HepG2 (cell line): ENCODE measurements around the gene SLC4A5. TPM values are rescaled to one million over a fixed set of nuclear protein-coding genes. Genes with fewer than 3 reads are reported as not detected.

Experiments
- ATAC-seq: fragments of 200-7000 bp; cut with Tn5 transposase; 3 replicates; pipeline ENCODE4 v1.9.1; 2020; ENCODE audit warnings: mild to moderate bottlenecking, moderate library complexity
- BruUV-seq: library from RNA; stranded (reverse); fragments of 400-500 nt; replicated peaks from 2 replicates; lab custom pipeline; 2021; lab: Mats Ljungman, UMichigan
- CTCF ChIA-PET: fragments of 300-600 bp; formaldehyde crosslinking; extraction: SDS; loops from one replicate; lab custom pipeline; 2021; ENCODE audit warnings: low total read pairs, inconsistent platforms, low intra/inter-chr PET ratio; lab: Yijun Ruan, JAX
- POLR2A ChIA-PET: fragments of 350-600 bp; sonication (Branson Sonifier 250); formaldehyde crosslinking; loops from one replicate; lab custom pipeline; 2020; ENCODE audit warnings: antibody characterized with exemption, inconsistent platforms; lab: Yijun Ruan, JAX
- DNase-seq: peaks from one replicate; pipeline ENCODE4 v3.0.0-alpha.2; 2015; ENCODE audit warnings: low spot score
- FAIRE-seq: peaks from 3 replicates; lab custom pipeline; 2011; peaks lifted over from hg19 to GRCh38; lab: Jason Lieb, UNC
- H2AFZ ChIP-seq: one replicate; pipeline ENCODE4 v1.6.1; 2011; ENCODE audit warnings: low read length, inconsistent platforms
- H3K27ac ChIP-seq: fragments of 300-600 bp; 3 replicates; pipeline ENCODE4 v1.8.0; 2011; ENCODE audit warnings: mixed run types, mild to moderate bottlenecking, mixed read lengths, low read length, inconsistent platforms; ENCODE audit not compliant: insufficient read depth; ENCODE audit errors: extremely low read length
- H3K27me3 ChIP-seq, 2 experiments: fragments of 200-600 bp in 1 of 2; 2 replicates in 1 of 2; 3 replicates in 1 of 2; pipeline versions ENCODE4 v1.6.0 to v1.8.0; 2011; ENCODE audit warnings: low read length in 2 of 2, mild to moderate bottlenecking in 2 of 2, moderate library complexity in 2 of 2, inconsistent platforms in 1 of 2; ENCODE audit not compliant: insufficient read depth in 2 of 2, control insufficient read depth in 1 of 2
- H3K36me3 ChIP-seq, 2 experiments: fragments of 200-600 bp in 1 of 2; replicated peaks in 1 of 2; 2 replicates in 1 of 2; 3 replicates in 1 of 2; pipeline versions ENCODE4 v1.5.1 to v1.8.0; 2011; ENCODE audit warnings: low read length in 2 of 2, inconsistent platforms in 1 of 2; ENCODE audit not compliant: insufficient read depth in 2 of 2, control insufficient read depth in 1 of 2
- H3K4me1 ChIP-seq: 2 replicates; pipeline ENCODE4 v1.5.1; 2012; ENCODE audit warnings: low read length, inconsistent platforms; ENCODE audit not compliant: insufficient read depth
- H3K4me2 ChIP-seq: 2 replicates; pipeline ENCODE4 v1.6.0; 2011; ENCODE audit warnings: low read depth, low read length, inconsistent platforms
- H3K4me3 ChIP-seq, 3 experiments: fragments of 200-600 bp in 1 of 3; sonication (generic), shearing (Covaris generic) in 1 of 3; replicated peaks in 1 of 3; 2 replicates each; pipeline ENCODE4 v1.5.1; 2011 to 2016; ENCODE audit warnings: low read length in 3 of 3, inconsistent platforms in 2 of 3, low read depth in 2 of 3, mild to moderate bottlenecking in 2 of 3, control low read depth in 1 of 3, mixed read lengths in 1 of 3; ENCODE audit not compliant: insufficient read depth in 1 of 3
- H3K79me2 ChIP-seq: one replicate; pipeline ENCODE4 v1.6.1; 2011; ENCODE audit warnings: low read length, inconsistent platforms; ENCODE audit not compliant: insufficient read depth
- H3K9ac ChIP-seq: 2 replicates; pipeline ENCODE4 v1.6.0; 2011; ENCODE audit warnings: mild to moderate bottlenecking, low read depth, low read length, inconsistent platforms; ENCODE audit not compliant: insufficient read depth
- H3K9me3 ChIP-seq: 2 replicates; pipeline ENCODE4 v1.5.1; 2012; ENCODE audit warnings: mild to moderate bottlenecking, low read length
- H4K20me1 ChIP-seq: 2 replicates; pipeline ENCODE4 v1.6.0; 2011; ENCODE audit warnings: inconsistent platforms, mild to moderate bottlenecking, low read length, moderate library complexity; ENCODE audit not compliant: insufficient read depth
- ASH2L ChIP-seq: fragments of 300-600, 200-600 bp; sonication (generic); IDR thresholded peaks from 2 replicates; pipeline ENCODE4 v1.7.0; 2017; ENCODE audit warnings: low read depth, mild to moderate bottlenecking, moderate library complexity, mixed read lengths, low read length; ENCODE audit not compliant: insufficient read length
- HNF1B ChIP-seq: sonication (generic); formaldehyde crosslinking; IDR thresholded peaks from 2 replicates; pipeline ENCODE4 v1.5.1; 2020; ENCODE audit warnings: mild to moderate bottlenecking, moderate library complexity, missing genetic modification reagents
- NKX3-1 ChIP-seq: sonication (generic); formaldehyde crosslinking; IDR thresholded peaks from 2 replicates; pipeline ENCODE4 v1.5.0; 2020; ENCODE audit warnings: missing genetic modification reagents
- RFX1 ChIP-seq: fragments of 450-650 bp; IDR thresholded peaks from 2 replicates; pipeline ENCODE4 v1.6.1; 2017
- SOX5 ChIP-seq: IDR thresholded peaks from 2 replicates; pipeline ENCODE4 v1.6.1; 2016; ENCODE audit warnings: borderline replicate concordance
- U2AF1 ChIP-seq: fragments of 200-400 bp; formaldehyde crosslinking; optimal IDR thresholded peaks from 2 replicates; pipeline ENCODE3; 2017; ENCODE audit warnings: mild to moderate bottlenecking, low read depth, low read length
- ZMAT5 ChIP-seq: sonication (generic); formaldehyde crosslinking; IDR thresholded peaks from 2 replicates; pipeline ENCODE4 v1.5.0; 2020; ENCODE audit warnings: mild to moderate bottlenecking, low read depth, missing genetic modification reagents, borderline replicate concordance
- WGBS: methylation state at CpG from one replicate; pipeline ENCODE4 v1.1.6; 2017; ENCODE audit warnings: low lambda C conversion rate; 5-methylcytosine and 5-hydroxymethylcytosine counted together
- in situ Hi-C: cut with HindIII; loops from 2 replicates; pipeline ENCODE4 v1.10.0; 2017; ENCODE audit warnings: low pct_unique_long_range_greater_than_20kb; ENCODE audit not compliant: extremely low pct_ligation_motif_present
- intact Hi-C: fragments of 100-400 bp; cut with micrococcal nuclease; formaldehyde crosslinking; loops from one replicate; pipeline ENCODE4 v1.10.0; 2022; ENCODE audit not compliant: unreplicated experiment
- polyA plus RNA-seq, 8 experiments: library from polyadenylated mRNA; depleted of rRNA in 3 of 8; stranded (reverse) in 7 of 8; unstranded in 1 of 8; fragments of >200 nt; fragmentation: Illumina TruSeq in 4 of 8; extraction: Trizol in 4 of 8; gene quantifications; 2 replicates each; pipeline versions ENCODE4 v1.2.1 to v1.2.3, GENCODE V29; 2011 to 2016; ENCODE audit warnings: low read depth in 4 of 8, missing spikeins in 1 of 8, mixed read lengths in 1 of 8; ENCODE audit not compliant: insufficient read depth in 1 of 8
- total RNA-seq, 5 experiments: library from RNA; depleted of rRNA; stranded (reverse); fragments of >200 nt; fragmentation: Illumina TruSeq; extraction: Trizol; gene quantifications; 2 replicates each; pipeline ENCODE4 v1.2.3, GENCODE V29; 2016; ENCODE audit warnings: low read depth in 1 of 5
- TF ChIP-seq, protein P1 (sequence below): sonication (generic); formaldehyde crosslinking; IDR thresholded peaks from 2 replicates; pipeline ENCODE4 v1.4.0; 2020; ENCODE audit warnings: missing genetic modification reagents, mild to moderate bottlenecking, borderline replicate concordance
- TF ChIP-seq, protein P2 (sequence below): sonication (generic); formaldehyde crosslinking; IDR thresholded peaks from 2 replicates; pipeline ENCODE4 v1.8.0; 2022; ENCODE audit warnings: missing genetic modification reagents, mild to moderate bottlenecking, moderate library complexity, borderline replicate concordance

SLC4A5 gene
- total and polyA plus RNA-seq, 2 of the 13 experiments (the other 11 are each of a cell fraction or from before 2014, with no cell fraction given) = 0.50 TPM; not detected in 1

- BruUV-seq = no TSS peak
- H3K27ac ChIP-seq = no peak overlapping the region
- 56% methylated on average over 10 of the region's 10 CpGs for WGBS
- H4K20me1 ChIP-seq = no peaks in the 10 kb centered on the region
- FAIRE-seq = no peak
- H2AFZ ChIP-seq = no peak overlapping the region
- CTCF ChIA-PET = no interaction called here
- no peak for ATAC-seq
- H3K9me3 ChIP-seq = no peaks in the 10 kb centered on the region
- DNase-seq = no peak
- no peaks in the 10 kb centered on the region for H3K79me2 ChIP-seq
- no peaks in the 10 kb centered on the region for H3K4me1 ChIP-seq
- no peaks in the 10 kb centered on the region for H3K36me3 ChIP-seq
- H3K9ac ChIP-seq = no peak overlapping the region
- no peak overlapping the region for H3K4me3 ChIP-seq
- H3K27me3 ChIP-seq = peaks cover 2 to 25% of the 10 kb centered on the region in 2 experiments; a peak in 1 of 5 replicates
- no peak overlapping the region for H3K4me2 ChIP-seq
- TF ChIP-seq ZMAT5 (CRISPR knock-in tag) (no peak), ASH2L (no peak), SOX5 (CRISPR knock-in tag) (no peak), U2AF1 (no peak), NKX3-1 (CRISPR knock-in tag) (no peak), HNF1B (CRISPR knock-in tag) (no peak), RFX1 (no peak)
- TF ChIP-seq, protein P1, sequence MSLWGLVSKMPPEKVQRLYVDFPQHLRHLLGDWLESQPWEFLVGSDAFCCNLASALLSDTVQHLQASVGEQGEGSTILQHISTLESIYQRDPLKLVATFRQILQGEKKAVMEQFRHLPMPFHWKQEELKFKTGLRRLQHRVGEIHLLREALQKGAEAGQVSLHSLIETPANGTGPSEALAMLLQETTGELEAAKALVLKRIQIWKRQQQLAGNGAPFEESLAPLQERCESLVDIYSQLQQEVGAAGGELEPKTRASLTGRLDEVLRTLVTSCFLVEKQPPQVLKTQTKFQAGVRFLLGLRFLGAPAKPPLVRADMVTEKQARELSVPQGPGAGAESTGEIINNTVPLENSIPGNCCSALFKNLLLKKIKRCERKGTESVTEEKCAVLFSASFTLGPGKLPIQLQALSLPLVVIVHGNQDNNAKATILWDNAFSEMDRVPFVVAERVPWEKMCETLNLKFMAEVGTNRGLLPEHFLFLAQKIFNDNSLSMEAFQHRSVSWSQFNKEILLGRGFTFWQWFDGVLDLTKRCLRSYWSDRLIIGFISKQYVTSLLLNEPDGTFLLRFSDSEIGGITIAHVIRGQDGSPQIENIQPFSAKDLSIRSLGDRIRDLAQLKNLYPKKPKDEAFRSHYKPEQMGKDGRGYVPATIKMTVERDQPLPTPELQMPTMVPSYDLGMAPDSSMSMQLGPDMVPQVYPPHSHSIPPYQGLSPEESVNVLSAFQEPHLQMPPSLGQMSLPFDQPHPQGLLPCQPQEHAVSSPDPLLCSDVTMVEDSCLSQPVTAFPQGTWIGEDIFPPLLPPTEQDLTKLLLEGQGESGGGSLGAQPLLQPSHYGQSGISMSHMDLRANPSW (CRISPR knock-in tag) = no peak
- TF ChIP-seq, protein P2, sequence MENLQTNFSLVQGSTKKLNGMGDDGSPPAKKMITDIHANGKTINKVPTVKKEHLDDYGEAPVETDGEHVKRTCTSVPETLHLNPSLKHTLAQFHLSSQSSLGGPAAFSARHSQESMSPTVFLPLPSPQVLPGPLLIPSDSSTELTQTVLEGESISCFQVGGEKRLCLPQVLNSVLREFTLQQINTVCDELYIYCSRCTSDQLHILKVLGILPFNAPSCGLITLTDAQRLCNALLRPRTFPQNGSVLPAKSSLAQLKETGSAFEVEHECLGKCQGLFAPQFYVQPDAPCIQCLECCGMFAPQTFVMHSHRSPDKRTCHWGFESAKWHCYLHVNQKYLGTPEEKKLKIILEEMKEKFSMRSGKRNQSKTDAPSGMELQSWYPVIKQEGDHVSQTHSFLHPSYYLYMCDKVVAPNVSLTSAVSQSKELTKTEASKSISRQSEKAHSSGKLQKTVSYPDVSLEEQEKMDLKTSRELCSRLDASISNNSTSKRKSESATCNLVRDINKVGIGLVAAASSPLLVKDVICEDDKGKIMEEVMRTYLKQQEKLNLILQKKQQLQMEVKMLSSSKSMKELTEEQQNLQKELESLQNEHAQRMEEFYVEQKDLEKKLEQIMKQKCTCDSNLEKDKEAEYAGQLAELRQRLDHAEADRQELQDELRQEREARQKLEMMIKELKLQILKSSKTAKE = no peak
- TF ChIP-seq, all 625 proteins: peak for 0
- in situ Hi-C loops = no loop called here
- intact Hi-C loops = loop anchor here (5.0 kb wide), 1 partner anchor 335 kb away; no protein-coding TSS in a partner anchor
- POLR2A ChIA-PET = no interaction called here
Observed at GRCh38 chr2:74252036-74252435, 91.2 kb downstream of the SLC4A5 start.
